GM18909 (cell line): ENCODE data around the gene TRABD2B.

Source experiments
- ATAC-seq: cut with Tn5 transposase; IDR thresholded peaks from one replicate; pipeline ENCODE4 v1.9.1; 2021; ENCODE audit warnings: mild to moderate bottlenecking; ENCODE audit not compliant: unreplicated experiment, poor library complexity

TRABD2B gene

DNA sequence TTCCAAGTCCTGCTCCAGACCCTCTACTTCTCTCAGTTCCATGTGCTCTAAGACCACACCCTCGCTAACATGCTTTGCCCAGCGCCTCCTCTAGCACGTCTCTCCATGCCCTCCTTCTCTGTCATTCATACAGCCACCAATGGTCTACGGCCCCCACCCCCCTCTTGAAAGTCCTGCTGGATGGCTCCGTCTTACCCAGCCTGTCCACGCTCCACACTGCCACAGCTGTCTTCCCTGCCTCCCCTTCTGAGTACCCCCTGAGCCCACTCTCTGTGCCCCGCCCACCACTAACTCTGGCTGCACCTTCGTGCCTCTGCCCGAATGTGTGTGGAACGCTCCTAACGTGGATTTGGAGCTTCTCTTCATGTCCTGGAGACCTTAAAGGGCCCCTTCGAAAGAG, 244.6 kb downstream of the TRABD2B start:
- no peak for ATAC-seq

DNA sequence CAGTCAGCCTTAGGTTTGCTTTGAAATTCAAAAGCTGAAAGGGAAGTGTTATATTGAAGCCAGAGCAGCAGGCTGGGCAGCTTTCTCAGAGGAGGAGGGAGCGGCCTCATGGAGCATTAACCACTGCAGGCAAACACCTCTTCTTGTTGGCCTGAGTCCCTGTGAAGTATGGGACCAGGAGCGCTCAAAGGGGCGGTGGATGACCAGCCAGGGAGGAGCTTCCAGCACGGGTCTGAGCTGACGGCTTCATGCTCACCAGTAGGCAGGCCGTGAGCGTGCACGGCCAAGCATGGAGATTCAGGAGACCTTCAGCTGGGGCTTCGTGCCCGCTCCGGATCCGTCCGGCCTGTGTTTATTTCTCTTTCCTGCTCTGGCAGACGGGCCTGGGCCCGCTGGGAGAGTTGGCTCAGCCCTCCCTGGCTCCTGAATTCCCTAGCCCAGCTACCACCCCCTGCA, 245.2 kb downstream of the TRABD2B start:
- no peak for ATAC-seq

DNA sequence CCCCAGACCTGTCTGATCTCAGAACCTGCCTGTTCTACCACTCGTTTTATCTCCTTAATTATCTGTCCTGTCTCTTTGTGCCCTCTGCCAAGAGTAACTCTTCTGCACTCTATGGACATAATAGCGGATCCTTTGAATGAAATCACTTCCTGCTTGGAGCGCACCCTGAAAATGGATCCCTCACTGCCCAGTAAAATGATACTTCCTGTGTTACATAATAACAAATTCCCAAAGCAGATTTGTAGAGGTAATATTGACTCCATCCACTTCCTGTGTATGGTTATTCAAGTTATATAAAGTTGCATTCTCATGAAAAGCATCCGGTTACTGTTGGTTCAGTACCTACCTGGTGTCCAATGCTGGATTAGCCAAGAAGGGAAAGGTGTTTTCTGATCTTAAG, 246.0 kb downstream of the TRABD2B start:
- no peak for ATAC-seq

DNA sequence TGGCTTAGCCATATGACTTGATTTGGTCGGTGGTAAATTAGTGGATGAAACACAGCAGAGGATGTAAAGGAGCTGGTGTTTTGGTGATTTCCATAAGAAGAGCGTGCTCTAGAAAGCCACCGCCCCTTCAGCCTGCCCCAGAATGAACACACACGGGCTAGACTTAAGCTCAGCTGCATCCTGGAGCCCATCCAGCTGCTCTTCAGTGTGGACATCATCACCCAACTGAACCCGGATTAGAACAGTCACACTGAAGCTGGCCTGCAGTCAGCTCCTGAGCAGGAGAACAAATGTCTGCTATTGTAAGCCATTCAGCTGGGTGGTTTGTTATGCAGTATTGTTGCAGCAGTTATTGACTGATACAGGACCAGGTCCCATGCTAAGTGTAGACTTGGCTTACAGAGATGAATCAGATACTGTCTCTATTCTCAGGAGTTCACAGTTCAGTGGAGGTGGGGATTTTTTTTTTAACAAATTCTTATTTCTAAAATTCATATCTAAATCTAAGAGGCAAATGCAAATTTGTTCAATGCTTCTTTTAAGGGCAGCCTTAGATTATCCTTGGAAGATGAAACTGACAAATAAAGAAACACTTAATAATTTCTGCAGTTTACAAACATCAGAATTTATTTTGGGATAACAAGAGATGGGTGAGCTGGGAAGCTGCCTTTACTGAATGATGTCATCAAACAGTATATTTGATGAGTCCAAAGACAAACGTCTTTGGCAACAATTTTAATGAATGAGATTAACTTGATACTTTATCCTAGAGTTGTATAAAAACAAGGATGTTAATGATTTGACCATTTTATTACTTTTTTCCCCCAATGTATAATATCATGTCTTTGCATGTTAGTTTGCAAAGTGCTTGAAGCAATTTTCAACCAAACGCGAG, 251.2 kb downstream of the TRABD2B start:
- ATAC-seq, result no peak

DNA sequence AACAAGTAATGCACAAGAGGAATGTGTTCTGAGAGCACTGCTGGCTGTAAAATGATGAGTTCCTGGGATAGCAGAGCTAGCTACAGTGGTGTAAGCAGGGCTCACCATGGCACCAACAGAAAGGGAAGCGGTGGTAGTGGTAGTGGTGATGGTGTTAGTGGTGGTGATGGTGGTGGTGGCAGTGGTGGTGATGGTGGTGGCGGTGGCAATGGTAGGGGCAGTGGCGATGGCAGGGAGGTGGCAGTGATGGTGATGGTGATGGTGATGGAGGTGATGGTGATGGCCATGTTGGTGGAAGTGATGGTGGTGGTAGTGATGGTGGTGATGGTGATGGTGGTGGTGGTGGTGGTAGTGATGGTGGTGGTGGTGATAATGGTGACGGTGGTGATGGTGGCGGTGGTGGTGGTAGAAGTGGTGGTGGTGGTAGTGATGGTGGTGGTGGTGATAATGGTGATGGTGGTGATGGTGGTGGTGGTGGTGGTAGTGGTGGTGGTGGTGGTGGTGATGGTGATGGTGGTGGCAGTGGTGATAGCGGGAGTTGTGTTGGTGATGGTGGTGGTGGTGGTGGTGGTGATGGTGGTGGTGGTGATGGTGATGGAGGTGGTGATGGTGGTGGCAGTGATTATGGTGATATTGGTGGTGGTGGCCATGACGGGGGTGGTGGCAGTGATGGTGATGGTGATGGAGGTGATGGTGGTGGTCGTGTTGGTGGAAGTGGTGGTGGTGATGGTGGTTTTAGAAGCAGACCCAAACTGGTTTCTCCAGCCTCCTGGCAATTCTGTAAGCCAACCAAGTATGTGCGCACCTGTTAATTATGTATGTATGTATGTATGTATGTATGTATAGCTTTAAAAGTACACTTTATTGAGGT, 254.1 kb downstream of the TRABD2B start:
- no peak for ATAC-seq

DNA sequence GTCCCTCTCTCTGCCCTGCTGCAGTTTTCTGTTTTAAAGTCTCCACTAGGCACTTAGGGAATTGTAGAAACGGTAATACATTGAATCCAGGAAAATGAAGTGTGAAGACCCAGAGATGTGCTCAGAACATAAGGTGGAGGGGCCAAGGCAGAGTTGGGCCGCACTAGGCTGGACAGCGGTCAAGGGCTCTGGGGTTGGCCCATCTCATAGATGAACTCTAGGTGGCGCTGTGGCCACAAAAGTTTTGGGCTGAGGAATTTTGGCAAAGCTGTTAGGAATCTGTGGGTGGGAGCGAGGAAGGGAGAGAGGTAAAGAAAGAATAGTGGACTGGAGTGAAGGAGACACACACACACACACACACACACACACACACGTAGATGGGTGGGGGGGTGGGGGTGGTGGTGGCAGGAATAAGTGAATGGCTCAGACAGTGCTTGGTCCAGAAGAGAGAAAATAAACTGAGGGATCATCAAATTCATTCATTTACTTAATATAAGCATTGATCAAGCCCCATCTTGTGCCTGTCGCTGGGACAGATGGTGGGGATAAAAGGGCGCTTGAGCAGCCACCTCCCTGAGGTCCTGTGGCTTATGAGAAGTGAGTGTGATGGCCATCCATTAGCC, 258.5 kb downstream of the TRABD2B start:
- ATAC-seq, result no peak

DNA sequence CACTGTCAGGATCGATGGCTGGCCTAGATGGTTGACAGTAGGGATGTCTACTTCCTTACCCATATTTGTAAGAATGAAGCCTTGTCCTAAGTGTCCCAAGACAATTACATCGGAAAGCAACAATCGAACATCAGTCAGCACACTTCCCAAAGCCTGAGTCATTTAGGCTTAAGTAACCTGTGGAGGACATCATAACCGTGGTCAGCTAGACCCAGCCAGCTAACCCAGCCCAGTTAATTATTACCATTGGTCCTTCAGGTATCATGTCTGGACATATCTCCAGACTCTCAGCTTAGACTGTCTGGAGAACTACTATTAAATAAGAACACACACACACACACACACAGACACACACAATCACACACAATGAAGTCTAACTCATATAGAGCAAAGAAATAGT, 264.7 kb downstream of the TRABD2B start:
- ATAC-seq, result no peak

DNA sequence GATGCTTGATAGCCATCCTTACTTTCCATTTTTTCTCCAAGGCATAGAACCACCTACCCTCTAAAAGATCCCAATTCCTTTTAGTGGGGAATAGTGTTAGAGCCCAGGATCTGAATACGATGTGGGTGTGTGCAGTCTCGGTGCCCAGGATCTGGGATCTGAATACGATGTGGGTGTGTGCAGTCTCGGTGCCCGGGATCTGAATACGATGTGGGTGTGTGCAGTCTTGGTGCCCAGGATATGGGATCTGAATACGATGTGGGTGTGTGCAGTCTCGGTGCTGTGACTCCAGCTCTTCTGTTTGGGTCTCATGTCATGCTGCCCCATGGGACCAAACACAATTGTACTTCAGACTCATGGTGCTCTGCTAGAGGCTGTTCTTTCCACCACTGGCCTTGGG, 265.5 kb downstream of the TRABD2B start:
- ATAC-seq, result no peak

DNA sequence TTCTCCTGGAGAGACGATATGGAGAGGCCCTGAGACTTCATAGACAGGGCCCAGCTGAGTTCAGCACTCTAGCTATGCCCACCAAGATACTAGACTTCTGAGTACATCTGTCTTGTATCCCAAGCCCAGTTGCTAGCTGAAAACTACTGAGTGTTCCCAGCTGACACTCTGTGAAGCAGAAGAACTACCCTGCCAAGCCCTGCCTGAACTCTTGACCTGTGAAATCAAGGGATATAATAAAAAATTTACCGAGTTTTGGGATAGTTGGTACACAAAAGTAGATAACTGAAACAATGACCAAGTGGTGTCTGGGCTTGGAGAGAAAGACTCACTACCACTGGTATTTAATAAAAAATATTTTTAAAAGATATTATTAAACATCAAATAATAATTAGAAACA, 267.5 kb downstream of the TRABD2B start:
- no peak for ATAC-seq

DNA sequence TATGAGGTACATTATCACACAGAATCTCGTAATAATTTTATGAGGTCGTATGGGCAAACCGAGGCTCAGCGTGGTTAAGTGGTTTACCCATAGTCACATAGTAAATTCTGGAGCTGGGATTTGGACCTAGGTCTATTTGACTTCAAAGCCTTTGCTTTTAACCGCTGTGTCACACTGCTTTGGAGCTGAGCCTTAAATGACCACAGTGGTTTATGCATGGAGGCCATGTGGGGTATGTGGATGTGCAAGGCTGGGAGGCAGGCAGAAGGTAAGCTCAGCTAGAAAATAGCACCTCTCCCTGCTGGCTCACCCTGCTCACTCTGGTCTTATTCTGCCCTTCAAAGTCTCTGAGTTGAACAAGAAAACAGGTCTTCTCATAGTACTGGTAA, 269.5 kb downstream of the TRABD2B start:
- ATAC-seq, result no peak

DNA sequence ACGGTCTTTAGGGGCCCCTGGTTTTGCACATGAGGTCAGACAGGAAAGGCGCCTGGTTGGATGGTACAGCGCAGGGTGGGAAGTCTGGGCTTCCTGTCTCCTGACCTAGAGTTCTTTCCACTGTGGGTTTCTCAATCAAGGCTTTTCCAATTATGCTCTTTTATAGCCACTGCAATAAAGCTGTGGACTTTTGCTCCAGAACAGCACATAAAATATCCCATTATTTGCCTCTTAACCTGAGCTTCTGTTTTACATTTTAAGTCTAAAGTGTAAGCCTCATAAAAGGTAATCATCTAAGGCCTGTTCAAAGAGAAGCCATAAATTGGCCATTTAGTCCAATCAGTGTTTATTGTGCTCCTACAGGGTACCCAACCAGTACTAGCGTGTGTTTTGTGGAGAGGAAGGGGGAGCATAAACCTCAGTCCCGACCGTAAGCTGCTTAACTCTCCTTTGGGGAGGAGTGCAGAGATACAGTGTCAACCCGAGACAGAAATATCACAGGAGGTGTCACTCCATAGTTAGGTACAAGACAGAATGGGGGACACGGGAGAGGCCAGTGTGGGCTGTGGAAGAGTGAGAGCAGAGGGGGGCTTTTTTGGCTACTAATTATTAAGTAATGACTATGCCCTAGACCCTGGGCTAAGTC, 270.0 kb downstream of the TRABD2B start:
- ATAC-seq, result no peak

DNA sequence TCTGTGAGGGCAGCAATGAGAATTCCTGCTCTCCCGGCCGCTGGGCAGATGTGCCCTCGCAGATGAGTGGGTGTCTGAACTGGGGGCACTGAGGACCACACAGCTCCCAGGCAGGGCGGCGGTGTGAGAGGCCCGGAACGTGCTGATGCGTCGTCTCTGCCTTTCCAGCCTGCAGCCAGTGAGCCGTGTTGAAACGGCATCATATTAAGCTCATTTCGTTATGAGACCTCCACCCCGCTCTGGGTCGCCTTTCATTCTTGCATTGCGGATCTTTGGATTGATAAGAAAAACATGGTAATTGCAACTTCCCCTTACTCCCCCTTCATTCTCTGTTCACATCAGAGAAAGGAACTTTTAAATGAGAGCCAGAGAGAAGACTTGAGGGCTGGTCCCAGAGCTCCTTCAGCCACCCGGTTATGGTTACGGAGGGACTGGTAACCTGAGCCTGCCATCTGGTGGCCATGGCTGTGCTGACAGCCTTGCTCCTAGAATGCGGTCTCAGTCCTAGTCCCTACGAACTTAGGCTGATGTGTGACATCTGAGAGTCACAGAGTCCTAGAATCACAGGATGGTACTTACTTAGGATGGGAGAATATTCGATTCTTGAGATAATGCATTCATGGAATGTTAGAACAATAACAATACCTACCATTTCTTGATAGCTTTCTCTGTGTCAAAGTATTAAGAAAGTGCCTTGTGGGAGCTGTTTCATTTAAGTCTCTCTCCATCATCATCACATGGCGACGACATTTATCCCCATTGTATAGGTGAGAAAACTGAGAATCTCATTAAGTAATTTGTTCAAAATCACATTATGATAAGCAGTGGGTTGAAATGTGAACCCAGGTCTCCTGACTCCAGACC, 271.0 kb downstream of the TRABD2B start:
- peak; percentile 89 for ATAC-seq

DNA sequence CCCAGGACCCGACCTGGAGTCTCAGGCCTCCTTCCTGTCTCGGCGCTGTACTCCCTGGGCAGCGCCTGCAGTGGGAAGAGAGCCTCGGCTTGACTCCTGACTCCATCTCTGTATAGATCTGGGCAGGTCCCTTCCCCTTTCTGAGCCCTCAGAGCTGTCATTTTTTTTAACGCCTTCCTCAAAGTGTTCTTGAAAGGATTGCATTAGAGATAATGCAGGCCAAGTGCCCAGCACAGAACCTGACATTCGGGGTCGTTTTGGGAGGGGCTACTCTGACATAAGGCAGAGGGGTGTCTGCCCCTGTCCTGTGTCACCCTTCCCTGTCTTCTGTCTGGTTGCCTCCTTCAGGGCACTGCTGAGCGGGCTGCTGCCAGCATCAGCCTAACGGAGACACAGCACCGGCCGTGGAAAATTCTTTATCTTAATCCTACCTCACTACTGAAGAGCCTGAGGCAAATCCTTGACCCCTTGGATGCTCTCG, 271.6 kb downstream of the TRABD2B start:
- no peak for ATAC-seq

DNA sequence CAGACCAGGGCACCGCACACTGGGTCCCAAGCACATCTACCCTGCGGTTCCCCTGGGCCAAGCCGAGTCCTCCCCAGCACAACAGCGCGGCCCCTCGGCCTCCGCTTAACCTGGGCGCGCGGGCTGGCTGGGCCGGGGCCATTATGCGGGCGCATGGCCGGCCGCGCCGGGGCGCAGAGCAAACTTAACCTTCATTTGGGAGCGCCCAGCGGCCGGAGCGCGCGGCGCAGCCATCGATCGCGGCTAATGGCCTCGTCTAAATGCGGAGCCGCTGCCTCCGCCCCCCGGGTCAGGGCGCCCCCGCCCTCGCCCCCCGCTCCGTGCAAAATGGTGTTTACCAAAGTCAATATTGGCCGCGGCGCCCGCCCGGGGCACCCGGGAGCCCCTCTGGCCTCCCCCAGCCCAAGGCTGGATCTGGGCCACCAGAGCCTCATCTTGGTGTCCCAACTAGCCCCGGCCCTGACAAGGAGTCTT, 272.1 kb downstream of the TRABD2B start:
- no peak for ATAC-seq

DNA sequence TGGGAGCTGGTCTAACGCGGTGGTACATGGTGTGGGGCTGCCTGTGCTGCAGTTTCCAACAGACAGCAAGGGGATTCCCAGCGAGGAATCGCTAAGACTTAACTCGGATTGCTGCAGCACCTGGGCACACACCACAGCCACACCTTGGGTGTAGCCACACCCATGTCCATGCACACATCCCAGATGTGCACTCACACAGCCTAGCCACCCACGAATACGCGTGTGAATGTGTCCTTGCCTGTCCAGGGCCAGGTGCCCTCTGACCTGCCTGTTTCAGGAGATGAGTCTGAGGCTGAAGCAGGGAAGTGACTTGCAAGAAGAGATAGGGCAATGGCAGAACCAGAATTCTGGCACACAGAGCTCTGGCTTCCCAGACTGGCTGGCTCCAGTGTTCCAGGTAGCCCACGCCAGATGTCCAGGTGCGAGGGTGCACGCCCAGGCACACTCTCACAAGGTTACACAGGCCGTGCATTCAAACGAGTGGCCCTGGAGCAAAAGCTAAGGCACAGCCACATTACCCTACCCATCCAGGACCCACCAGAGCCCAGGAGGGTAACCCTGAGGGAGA, 272.7 kb downstream of the TRABD2B start:
- ATAC-seq, result no peak

DNA sequence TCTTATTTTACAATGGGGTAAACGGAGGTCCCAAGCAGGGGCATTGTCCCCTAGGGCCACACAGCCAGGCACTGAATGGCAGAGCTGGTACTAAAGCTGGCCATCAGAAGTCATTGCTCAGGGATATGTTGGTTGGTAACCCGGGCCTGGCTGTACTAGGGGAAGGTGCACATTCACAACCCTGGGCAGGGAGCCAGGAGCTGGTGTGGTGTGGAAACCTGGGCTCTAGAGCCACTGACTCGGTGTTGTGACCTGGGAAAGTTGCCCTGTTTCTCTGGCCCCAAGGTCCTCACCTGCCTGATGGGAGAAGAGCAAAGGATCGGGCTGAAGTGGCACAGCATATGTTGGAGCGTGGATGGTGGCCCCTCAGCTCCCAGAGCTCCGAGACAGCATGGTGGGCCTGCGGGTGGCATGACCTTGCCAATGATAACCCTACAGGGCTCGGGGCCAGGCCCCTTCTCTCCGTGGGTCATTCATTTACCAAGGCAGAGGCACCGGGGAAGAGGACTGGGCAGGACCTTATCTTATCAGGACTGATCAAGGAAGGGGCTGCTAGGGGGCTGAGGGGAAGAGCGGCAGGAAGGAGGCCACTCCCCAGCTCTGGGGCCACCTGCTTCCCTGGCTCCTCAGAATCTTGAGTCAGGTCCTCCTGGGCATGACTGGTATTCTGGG, 274.1 kb downstream of the TRABD2B start:
- ATAC-seq, result no peak

DNA sequence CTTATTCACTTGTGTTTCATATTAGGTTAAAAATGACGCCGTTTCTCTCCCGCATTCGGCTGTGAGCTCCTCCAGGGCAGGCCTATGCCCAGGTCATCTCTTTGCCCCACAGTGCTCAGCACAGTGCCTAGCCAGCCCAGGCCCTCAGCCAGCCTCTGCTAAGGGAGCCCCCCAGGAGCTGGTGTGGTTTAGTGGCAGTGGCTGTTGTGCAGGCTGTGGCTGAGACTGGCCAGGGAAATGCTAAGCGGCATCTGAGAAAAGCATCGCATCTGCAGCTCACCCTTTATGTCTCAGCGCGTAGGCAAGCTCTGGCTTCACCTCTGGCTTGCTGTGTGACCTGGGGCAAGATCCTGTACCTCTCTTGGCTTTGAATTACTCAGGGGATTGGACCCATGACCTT, 275.1 kb downstream of the TRABD2B start:
- ATAC-seq, result no peak

DNA sequence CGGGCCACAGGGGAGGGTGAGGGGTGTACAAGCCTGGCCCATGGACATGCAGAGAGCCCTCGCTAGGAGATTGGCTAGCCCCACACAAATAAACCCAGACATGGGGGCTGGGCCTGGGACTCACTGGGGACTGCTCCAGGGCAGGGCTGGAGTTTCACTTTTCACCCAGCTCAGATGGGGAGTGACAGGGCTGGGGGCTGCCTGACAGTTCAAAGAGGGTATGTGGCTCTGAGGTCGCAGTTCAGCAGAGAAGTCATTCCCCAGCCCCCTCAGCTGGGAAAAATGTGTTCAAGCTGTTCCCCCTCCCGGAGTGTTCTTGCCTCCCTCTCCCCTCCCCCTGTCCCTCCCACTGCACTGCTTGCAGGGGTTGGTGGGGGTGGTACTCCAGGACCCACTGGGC, 277.1 kb downstream of the TRABD2B start:
- ATAC-seq, result no peak
